Measurements from ENCODE around the gene GLOD4.

Gene GLOD4

DNA sequence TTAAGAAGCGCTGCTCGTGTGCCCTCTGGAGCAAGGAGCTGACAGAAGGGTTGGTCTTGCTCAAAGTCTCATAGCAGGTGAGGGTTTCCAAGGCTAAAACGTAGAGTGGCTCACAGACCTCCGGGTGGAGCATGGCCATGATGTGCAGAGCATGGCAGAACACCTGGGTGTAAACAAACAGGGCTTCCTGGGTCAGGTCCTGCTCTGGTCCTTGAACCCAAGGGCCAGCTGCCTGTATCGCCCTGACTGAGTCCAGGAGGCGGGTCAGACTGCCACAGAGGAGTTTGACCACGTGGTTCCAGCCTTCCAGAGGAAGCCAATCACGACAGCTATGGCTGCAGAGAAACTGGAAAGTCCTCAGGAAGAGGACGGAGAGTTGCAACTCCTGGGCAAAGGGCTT lies 37.1 kb downstream of the GLOD4 start:
- H3K9ac ChIP-seq (ENCODE audit: low read length): no peak overlapping the region
- peaks cover 20% of the 10 kb centered on the region for H3K36me3 ChIP-seq (replicated peaks; ENCODE audit: insufficient read depth, low read length)
- H3K79me2 ChIP-seq (ENCODE audit: low read length): peaks cover 48% of the 10 kb centered on the region
- H2AFZ ChIP-seq (ENCODE audit: low read length): no peak overlapping the region
- DNase-seq: no peak
- no peak overlapping the region for H3K4me3 ChIP-seq (ENCODE audit: low read length)
- no peaks in the 10 kb centered on the region for H3K27me3 ChIP-seq (replicated peaks; ENCODE audit: insufficient read depth, low read length)
- no peaks in the 10 kb centered on the region for H3K9me3 ChIP-seq (replicated peaks; ENCODE audit: insufficient read depth, low read length)
- no peaks in the 10 kb centered on the region for H3K9me2 ChIP-seq (replicated peaks; ENCODE audit: insufficient read depth, low read length)
- no peaks in the 10 kb centered on the region for H3F3A ChIP-seq (ENCODE audit: insufficient read depth, low read length)
- H3K4me1 ChIP-seq (ENCODE audit: low read length): no peaks in the 10 kb centered on the region
- H3K4me2 ChIP-seq (ENCODE audit: low read depth, low read length): no peak overlapping the region
- H3K27ac ChIP-seq (ENCODE audit: low read length): no peak overlapping the region
- no peak for TF ChIP-seq EZH2 (optimal IDR thresholded peaks at IDR 0.05; ENCODE audit: low read depth, low read length)
- TF ChIP-seq EZH2phosphoT487 (IDR thresholded peaks at IDR 0.05; ENCODE audit: low read length): no peak
- TF ChIP-seq, protein P1, sequence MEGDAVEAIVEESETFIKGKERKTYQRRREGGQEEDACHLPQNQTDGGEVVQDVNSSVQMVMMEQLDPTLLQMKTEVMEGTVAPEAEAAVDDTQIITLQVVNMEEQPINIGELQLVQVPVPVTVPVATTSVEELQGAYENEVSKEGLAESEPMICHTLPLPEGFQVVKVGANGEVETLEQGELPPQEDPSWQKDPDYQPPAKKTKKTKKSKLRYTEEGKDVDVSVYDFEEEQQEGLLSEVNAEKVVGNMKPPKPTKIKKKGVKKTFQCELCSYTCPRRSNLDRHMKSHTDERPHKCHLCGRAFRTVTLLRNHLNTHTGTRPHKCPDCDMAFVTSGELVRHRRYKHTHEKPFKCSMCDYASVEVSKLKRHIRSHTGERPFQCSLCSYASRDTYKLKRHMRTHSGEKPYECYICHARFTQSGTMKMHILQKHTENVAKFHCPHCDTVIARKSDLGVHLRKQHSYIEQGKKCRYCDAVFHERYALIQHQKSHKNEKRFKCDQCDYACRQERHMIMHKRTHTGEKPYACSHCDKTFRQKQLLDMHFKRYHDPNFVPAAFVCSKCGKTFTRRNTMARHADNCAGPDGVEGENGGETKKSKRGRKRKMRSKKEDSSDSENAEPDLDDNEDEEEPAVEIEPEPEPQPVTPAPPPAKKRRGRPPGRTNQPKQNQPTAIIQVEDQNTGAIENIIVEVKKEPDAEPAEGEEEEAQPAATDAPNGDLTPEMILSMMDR (IDR thresholded peaks at IDR 0.05; ENCODE audit: low read length): no peak
- no peaks in the 10 kb centered on the region for H4K20me1 ChIP-seq (ENCODE audit: insufficient read depth, low read length)

DNA sequence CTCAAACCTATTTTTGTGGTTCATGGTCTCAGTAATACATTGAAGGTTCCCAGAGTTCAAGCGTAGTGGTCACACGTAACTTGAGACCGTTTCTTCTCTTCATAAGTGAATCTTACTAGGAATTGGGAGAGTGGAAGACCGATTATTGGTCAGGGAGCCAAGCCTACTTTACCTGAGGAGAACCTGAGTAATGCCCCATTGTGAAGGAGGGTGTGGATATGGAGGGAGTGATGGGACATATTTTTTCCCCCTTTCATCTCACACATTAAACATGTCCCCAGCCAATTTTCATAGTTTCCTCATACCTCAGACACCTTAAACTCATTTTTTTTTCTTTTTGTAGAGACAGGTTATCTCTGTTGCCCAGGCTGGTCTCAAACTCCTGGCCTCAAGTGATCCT lies 38.9 kb downstream of the GLOD4 start:
- Histone ChIP-seq H3K9me3 (replicated peaks; ENCODE audit: insufficient read depth, low read length) (no peaks in the 10 kb centered on the region), H3K36me3 (replicated peaks; ENCODE audit: insufficient read depth, low read length) (peaks cover 20% of the 10 kb centered on the region), H3K79me2 (ENCODE audit: low read length) (peaks cover 36% of the 10 kb centered on the region)

DNA sequence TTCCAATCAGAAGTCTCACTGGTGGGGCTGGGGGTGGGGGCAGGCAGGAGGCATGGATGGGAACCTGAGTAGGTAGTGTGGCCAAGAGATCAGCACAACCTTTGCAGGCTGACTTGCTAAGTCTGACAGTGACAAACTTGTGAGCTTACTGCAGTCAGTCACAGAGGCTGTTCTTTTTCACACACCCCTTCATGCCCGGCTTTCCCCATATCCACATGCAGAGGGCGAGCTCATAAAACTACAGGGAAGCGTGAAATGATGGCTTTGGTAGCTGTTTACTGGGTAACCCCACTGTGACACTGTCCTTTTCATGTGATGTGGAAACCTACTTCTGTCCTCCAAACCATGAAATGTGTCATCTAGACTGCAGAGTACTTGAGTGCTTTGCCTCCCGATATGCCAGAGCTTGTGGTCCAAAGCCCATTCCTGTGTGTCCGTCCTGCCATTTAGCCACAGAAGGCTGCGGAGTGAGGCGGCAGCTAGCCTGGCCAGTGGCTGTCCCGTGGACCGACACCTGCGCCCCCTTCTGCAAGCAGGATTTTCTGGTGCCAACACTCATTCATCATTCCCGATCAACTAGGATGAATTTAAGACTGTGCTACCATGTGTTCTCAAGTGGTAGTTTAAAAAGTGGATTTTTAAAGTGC lies 39.8 kb downstream of the GLOD4 start:
- H3K4me1 ChIP-seq (ENCODE audit: low read length): no peaks in the 10 kb centered on the region
- no peak overlapping the region for H3K4me2 ChIP-seq (ENCODE audit: low read depth, low read length)
- H3K9ac ChIP-seq (ENCODE audit: low read length): no peak overlapping the region
- H4K20me1 ChIP-seq (ENCODE audit: insufficient read depth, low read length): no peaks in the 10 kb centered on the region
- no peak overlapping the region for H3K4me3 ChIP-seq (ENCODE audit: low read length)
- no peaks in the 10 kb centered on the region for H3K9me2 ChIP-seq (replicated peaks; ENCODE audit: insufficient read depth, low read length)
- H3K27ac ChIP-seq (ENCODE audit: low read length): no peak overlapping the region
- no peak overlapping the region for H2AFZ ChIP-seq (ENCODE audit: low read length)
- H3K9me3 ChIP-seq (replicated peaks; ENCODE audit: insufficient read depth, low read length): no peaks in the 10 kb centered on the region
- TF ChIP-seq EZH2 (optimal IDR thresholded peaks at IDR 0.05; ENCODE audit: low read depth, low read length) (no peak), EZH2phosphoT487 (IDR thresholded peaks at IDR 0.05; ENCODE audit: low read length) (no peak)
- TF ChIP-seq, protein P1 (IDR thresholded peaks at IDR 0.05; ENCODE audit: low read length): no peak
- no peaks in the 10 kb centered on the region for H3K27me3 ChIP-seq (replicated peaks; ENCODE audit: insufficient read depth, low read length)
- peaks cover 28% of the 10 kb centered on the region for H3K79me2 ChIP-seq (ENCODE audit: low read length)
- peaks cover 20% of the 10 kb centered on the region; the same call in 1 of the 2 replicates for H3K36me3 ChIP-seq (replicated peaks; ENCODE audit: insufficient read depth, low read length)
- DNase-seq: no peak
- H3F3A ChIP-seq (ENCODE audit: insufficient read depth, low read length): no peaks in the 10 kb centered on the region

More for the DNA sequence above, 38.9 kb downstream of the GLOD4 start:
- Histone ChIP-seq H2AFZ (ENCODE audit: low read length) (no peak overlapping the region), H3K9ac (ENCODE audit: low read length) (no peak overlapping the region), H3K4me3 (ENCODE audit: low read length) (no peak overlapping the region), H3K9me2 (replicated peaks; ENCODE audit: insufficient read depth, low read length) (no peaks in the 10 kb centered on the region), H3F3A (ENCODE audit: insufficient read depth, low read length) (no peaks in the 10 kb centered on the region), H3K4me2 (ENCODE audit: low read depth, low read length) (no peak overlapping the region), H3K4me1 (ENCODE audit: low read length) (no peaks in the 10 kb centered on the region), H3K27me3 (replicated peaks; ENCODE audit: insufficient read depth, low read length) (no peaks in the 10 kb centered on the region), H3K27ac (ENCODE audit: low read length) (no peak overlapping the region), H4K20me1 (ENCODE audit: insufficient read depth, low read length) (no peaks in the 10 kb centered on the region)
- TF ChIP-seq, protein P1 (IDR thresholded peaks at IDR 0.05; ENCODE audit: low read length): no peak
- no peak for TF ChIP-seq EZH2phosphoT487 (IDR thresholded peaks at IDR 0.05; ENCODE audit: low read length)
- no peak for TF ChIP-seq EZH2 (optimal IDR thresholded peaks at IDR 0.05; ENCODE audit: low read depth, low read length)
- DNase-seq: no peak
